ENCODE data around the gene MYH3. TPM values are rescaled to one million over a fixed set of nuclear protein-coding genes. Genes with fewer than 3 reads are reported as not detected.

Gene MYH3
- total RNA-seq, result 1 to 10 TPM in 4 of 6 experiments, under 1 TPM in 2; 0.68 to 2.6 (median 1.2) TPM
- long read RNA-seq, result 0 reads

- H3K27ac ChIP-seq, result no peak within 1 kb of the TSS
- 81% methylated on average over 6 of the region's 15 CpGs for WGBS (ENCODE audit: insufficient coverage, low coverage, low lambda C conversion rate, missing lambda C conversion rate)
- H3K27me3 ChIP-seq, result no peaks in the 10 kb centered on the region
- ATAC-seq (no peak), DNase-seq (no peak)
- no peak within 1 kb of the TSS for H3K4me3 ChIP-seq
- intact Hi-C loops (cut with DNase I), result loop anchor here in 1 of 2 donors (10.0 kb wide), 1 partner anchor 188 kb away; no protein-coding TSS in a partner anchor
- H3K4me1 ChIP-seq, result no peaks in the 10 kb centered on the region
- H3K9me3 ChIP-seq, result no peaks in the 10 kb centered on the region
- no peaks in the 10 kb centered on the region for H3K36me3 ChIP-seq
- no peak for TF ChIP-seq POLR2A (IDR thresholded peaks at IDR 0.05)
- TF ChIP-seq, protein P1, sequence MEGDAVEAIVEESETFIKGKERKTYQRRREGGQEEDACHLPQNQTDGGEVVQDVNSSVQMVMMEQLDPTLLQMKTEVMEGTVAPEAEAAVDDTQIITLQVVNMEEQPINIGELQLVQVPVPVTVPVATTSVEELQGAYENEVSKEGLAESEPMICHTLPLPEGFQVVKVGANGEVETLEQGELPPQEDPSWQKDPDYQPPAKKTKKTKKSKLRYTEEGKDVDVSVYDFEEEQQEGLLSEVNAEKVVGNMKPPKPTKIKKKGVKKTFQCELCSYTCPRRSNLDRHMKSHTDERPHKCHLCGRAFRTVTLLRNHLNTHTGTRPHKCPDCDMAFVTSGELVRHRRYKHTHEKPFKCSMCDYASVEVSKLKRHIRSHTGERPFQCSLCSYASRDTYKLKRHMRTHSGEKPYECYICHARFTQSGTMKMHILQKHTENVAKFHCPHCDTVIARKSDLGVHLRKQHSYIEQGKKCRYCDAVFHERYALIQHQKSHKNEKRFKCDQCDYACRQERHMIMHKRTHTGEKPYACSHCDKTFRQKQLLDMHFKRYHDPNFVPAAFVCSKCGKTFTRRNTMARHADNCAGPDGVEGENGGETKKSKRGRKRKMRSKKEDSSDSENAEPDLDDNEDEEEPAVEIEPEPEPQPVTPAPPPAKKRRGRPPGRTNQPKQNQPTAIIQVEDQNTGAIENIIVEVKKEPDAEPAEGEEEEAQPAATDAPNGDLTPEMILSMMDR (IDR thresholded peaks at IDR 0.05), result no peak
Observed at GRCh38 chr17:10657148-10657547, at the start of gene MYH3. MYH3 (minus strand) TSS chr17:10657309; CDS start chr17:10655064, 2,245 bp downstream.

DNA sequence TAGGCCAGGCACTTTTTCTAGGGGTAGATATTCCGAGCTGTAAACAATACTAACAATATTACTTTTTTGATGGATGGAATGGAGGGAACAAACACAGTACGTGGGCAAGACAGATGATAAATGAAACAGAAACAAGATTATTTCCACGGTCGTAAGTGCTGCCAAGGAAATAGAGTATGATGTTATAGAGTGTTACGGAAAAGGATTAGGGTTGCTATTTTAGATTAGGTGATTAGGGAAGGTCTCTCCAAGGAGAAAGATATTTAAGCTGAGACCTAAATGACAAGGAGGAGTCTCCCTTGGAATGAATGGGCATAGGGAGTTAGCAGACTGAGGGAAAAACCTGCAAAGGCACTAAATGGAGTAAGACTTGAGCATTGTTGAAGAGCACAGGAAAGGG, 48.6 kb upstream of the MYH3 start:
- intact Hi-C loops (cut with DNase I), result no loop called here
- Histone ChIP-seq H3K4me3 (no peak overlapping the region), H3K36me3 (peaks cover 0 to 49% (median 6%) of the 10 kb centered on the region in 4 donors), H3K9me3 (no peaks in the 10 kb centered on the region), H3K4me1 (no peaks in the 10 kb centered on the region), H3K27me3 (no peaks in the 10 kb centered on the region), H3K27ac (no peak overlapping the region)
- DNase-seq (no peak), ATAC-seq (no peak)
- TF ChIP-seq POLR2A (IDR thresholded peaks at IDR 0.05), result no peak
- TF ChIP-seq, protein P1 (IDR thresholded peaks at IDR 0.05), result no peak
- 92% methylated on average over 4 of the region's 5 CpGs for WGBS (ENCODE audit: insufficient coverage, low coverage, low lambda C conversion rate, missing lambda C conversion rate)

- peaks cover 0 to 8% (median 2%) of the 10 kb centered on the region in 4 donors for H3K4me1 ChIP-seq
- no peak overlapping the region for H3K4me3 ChIP-seq
- no peak overlapping the region for H3K27ac ChIP-seq
- peaks cover 0 to 27% (median 5%) of the 10 kb centered on the region in 4 donors for H3K36me3 ChIP-seq
- H3K9me3 ChIP-seq, result no peaks in the 10 kb centered on the region
- intact Hi-C loops (cut with DNase I), result no loop called here
- H3K27me3 ChIP-seq, result no peaks in the 10 kb centered on the region
- TF ChIP-seq, protein P1 (IDR thresholded peaks at IDR 0.05), result no peak
- DNase-seq (no peak), ATAC-seq (no peak)
- 42% methylated on average over 2 of the region's 2 CpGs for WGBS (ENCODE audit: insufficient coverage, low coverage, low lambda C conversion rate, missing lambda C conversion rate)
Observed at GRCh38 chr17:10702574-10702973, 45.5 kb upstream of the MYH3 start.

DNA sequence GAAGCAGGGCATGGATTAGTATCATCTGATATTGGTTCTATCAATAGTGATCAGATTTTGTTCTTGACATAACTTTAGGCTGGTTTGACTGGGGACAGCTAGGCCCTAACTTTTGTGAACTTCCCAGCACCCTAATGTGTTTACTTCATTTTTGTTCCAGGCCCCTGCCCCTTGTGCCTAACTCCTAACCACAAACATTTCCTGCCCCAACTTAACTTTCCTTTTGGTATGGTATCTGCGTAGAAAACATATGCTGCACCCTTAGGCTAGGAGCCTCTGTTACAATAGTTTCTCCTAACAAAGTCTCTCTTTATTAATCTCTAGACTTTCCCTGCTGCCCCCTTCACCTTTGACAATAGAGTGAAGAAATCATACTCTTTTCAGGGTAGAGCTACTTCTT, 42.7 kb upstream of the MYH3 start:
- ATAC-seq (no peak), DNase-seq (no peak)
- Histone ChIP-seq H3K27me3 (no peaks in the 10 kb centered on the region), H3K9me3 (no peaks in the 10 kb centered on the region), H3K4me3 (no peak overlapping the region), H3K27ac (no peak overlapping the region), H3K36me3 (peaks cover 0 to 9% (median 0%) of the 10 kb centered on the region in 4 donors), H3K4me1 (peaks cover 0 to 26% (median 5%) of the 10 kb centered on the region in 4 donors)
- 86% methylated on average over 1 of the region's 1 CpG for WGBS (ENCODE audit: insufficient coverage, low coverage, low lambda C conversion rate, missing lambda C conversion rate)
- TF ChIP-seq, protein P1 (IDR thresholded peaks at IDR 0.05), result no peak
- no peak for TF ChIP-seq POLR2A (IDR thresholded peaks at IDR 0.05)
- intact Hi-C loops (cut with DNase I), result no loop called here

Measured in right lobe of liver (tissue), 6 donors.